GM12878 (cell line): ENCODE measurements around the gene LRRC7. TPM values are rescaled to one million over a fixed set of nuclear protein-coding genes. Genes with fewer than 3 reads are reported as not detected.

Experiments
- ATAC-seq: fragments of 200-7000 bp; cut with Tn5 transposase; 3 replicates; pipeline ENCODE4 v1.9.1; 2020; ENCODE audit warnings: mild to moderate bottlenecking, moderate library complexity
- BruUV-seq: library from RNA; stranded (reverse); fragments of 400-500 nt; replicated peaks from 2 replicates; lab custom pipeline; 2021; lab: Mats Ljungman, UMichigan
- CTCF ChIA-PET: fragments of 300-600 bp; sonication (Branson Sonifier 250); formaldehyde crosslinking; extraction: SDS; loops from one replicate; lab custom pipeline; 2021; ENCODE audit warnings: inconsistent platforms; lab: Yijun Ruan, JAX
- POLR2A ChIA-PET: fragments of 350-600 bp; formaldehyde crosslinking; extraction: SDS; loops from one replicate; lab custom pipeline; 2021; ENCODE audit warnings: inconsistent platforms; lab: Charles Lee
- RAD21 ChIA-PET: fragments of 300-600 bp; sonication (Branson Sonifier 250); formaldehyde crosslinking; loops from one replicate; lab custom pipeline; 2023; ENCODE audit warnings: antibody characterized with exemption; ENCODE audit not compliant: unreplicated experiment; lab: Charles Lee
- SMC1A ChIA-PET: fragments of 300-600 bp; sonication (Branson Sonifier 250); formaldehyde crosslinking; loops from one replicate; lab custom pipeline; 2023; ENCODE audit not compliant: unreplicated experiment, uncharacterized antibody; lab: Charles Lee
- DNase-seq: peaks from one replicate; pipeline ENCODE4 v3.0.0-alpha.2; 2011; ENCODE audit warnings: low read depth, low spot score
- FAIRE-seq: peaks from 3 replicates; lab custom pipeline; 2011; peaks lifted over from hg19 to GRCh38; lab: Jason Lieb, UNC
- H2AFZ ChIP-seq: 2 replicates; pipeline ENCODE4 v1.6.0; 2011; ENCODE audit warnings: low read depth, low read length, control low read depth; ENCODE audit not compliant: control insufficient read depth
- H3K27ac ChIP-seq: 2 replicates; pipeline ENCODE4 v1.5.1; 2011; ENCODE audit warnings: control low read depth; ENCODE audit not compliant: control insufficient read depth, insufficient read depth
- H3K27me3 ChIP-seq, 2 experiments: replicated peaks in 1 of 2; 2 replicates each; pipeline versions ENCODE4 v1.6.0 to v1.6.1; 2011; ENCODE audit warnings: low read length in 1 of 2; ENCODE audit not compliant: control insufficient read depth in 2 of 2, insufficient read depth in 2 of 2
- H3K36me3 ChIP-seq, 2 experiments: 2 replicates each; pipeline ENCODE4 v1.5.1; 2011; ENCODE audit warnings: low read length in 1 of 2; ENCODE audit not compliant: control insufficient read depth in 2 of 2, insufficient read depth in 2 of 2
- H3K4me1 ChIP-seq: 2 replicates; pipeline ENCODE4 v1.6.1; 2011; ENCODE audit warnings: mild to moderate bottlenecking, low read length, moderate library complexity, mixed read lengths; ENCODE audit not compliant: control insufficient read depth, insufficient read depth
- H3K4me2 ChIP-seq: 2 replicates; pipeline ENCODE4 v1.6.0; 2011; ENCODE audit warnings: control low read depth; ENCODE audit not compliant: control insufficient read depth, insufficient read depth
- H3K4me3 ChIP-seq: fragments of 200-600 bp; sonication (generic); 2 replicates; pipeline ENCODE4 v1.5.1; 2016
- H3K79me2 ChIP-seq: 2 replicates; pipeline ENCODE4 v1.6.0; 2011; ENCODE audit warnings: low read length; ENCODE audit not compliant: control insufficient read depth, insufficient read depth
- H3K9ac ChIP-seq: 2 replicates; pipeline ENCODE4 v1.8.0; 2011; ENCODE audit warnings: low read length, control low read depth, mixed read lengths; ENCODE audit not compliant: control insufficient read depth, insufficient read depth
- H3K9me3 ChIP-seq: replicated peaks from 3 replicates; pipeline ENCODE4 v1.5.1; 2011; ENCODE audit warnings: mild to moderate bottlenecking, low read length; ENCODE audit not compliant: control insufficient read depth, insufficient read depth
- H4K20me1 ChIP-seq: 2 replicates; pipeline ENCODE4 v1.6.0; 2011; ENCODE audit not compliant: control insufficient read depth, insufficient read depth
- CEBPZ ChIP-seq: fragments of 150-350 bp; IDR thresholded peaks from 2 replicates; pipeline ENCODE4 v1.6.1; 2016; ENCODE audit warnings: low read depth, low read length
- CREB1 ChIP-seq: IDR thresholded peaks from 2 replicates; pipeline ENCODE4 v1.6.1; 2012; ENCODE audit warnings: low read depth, mild to moderate bottlenecking, inconsistent platforms
- CREM ChIP-seq: IDR thresholded peaks from 2 replicates; pipeline ENCODE4 v1.6.1; 2014; ENCODE audit warnings: antibody characterized with exemption, low read depth
- FOS ChIP-seq: IDR thresholded peaks from 3 replicates; pipeline ENCODE4 v1.6.1; 2011; ENCODE audit warnings: borderline replicate concordance; ENCODE audit not compliant: insufficient read length; ENCODE audit errors: extremely low read depth
- JUNB ChIP-seq: IDR thresholded peaks from 2 replicates; pipeline ENCODE4 v1.6.1; 2016; ENCODE audit warnings: antibody characterized with exemption, mild to moderate bottlenecking
- MEF2A ChIP-seq: IDR thresholded peaks from 2 replicates; pipeline ENCODE4 v1.6.1; 2011; ENCODE audit warnings: low read depth, mild to moderate bottlenecking, low read length, moderate library complexity; ENCODE audit not compliant: insufficient read depth
- NBN ChIP-seq: fragments of 450-650 bp; IDR thresholded peaks from 2 replicates; pipeline ENCODE4 v1.6.1; 2016
- NR2F1 ChIP-seq: fragments of 450-650 bp; conservative IDR thresholded peaks from 2 replicates; pipeline ENCODE4 v1.6.1; 2017; ENCODE audit warnings: mild to moderate bottlenecking
- PML ChIP-seq: IDR thresholded peaks from 2 replicates; pipeline ENCODE4 v1.6.1; 2012; ENCODE audit warnings: low read length, inconsistent platforms
- PRDM15 ChIP-seq: fragments of 450-650 bp; formaldehyde crosslinking; IDR thresholded peaks from 2 replicates; pipeline ENCODE4 v1.4.0; 2020; ENCODE audit warnings: mild to moderate bottlenecking, moderate library complexity
- SMC3 ChIP-seq: IDR thresholded peaks from 2 replicates; pipeline ENCODE4 v1.6.1; 2011; ENCODE audit warnings: low read length, improper control_type of control experiment, borderline replicate concordance
- TCF12 ChIP-seq: IDR thresholded peaks from 2 replicates; pipeline ENCODE4 v1.6.1; 2011; ENCODE audit warnings: low read depth, mild to moderate bottlenecking, low read length
- USF2 ChIP-seq: IDR thresholded peaks from 2 replicates; pipeline ENCODE4 v1.6.1; 2011; ENCODE audit warnings: low read depth, low read length, improper control_type of control experiment, borderline replicate concordance
- ZNF217 ChIP-seq: fragments of 450-650 bp; IDR thresholded peaks from 2 replicates; pipeline ENCODE4 v1.6.1; 2017; ENCODE audit warnings: antibody characterized with exemption, mild to moderate bottlenecking
- ZNF274 ChIP-seq: IDR thresholded peaks from one replicate; pipeline ENCODE4 v1.8.0; 2011; ENCODE audit not compliant: insufficient read length, insufficient read depth
- ZSCAN29 ChIP-seq: fragments of 450-650 bp; IDR thresholded peaks from 2 replicates; pipeline ENCODE4 v1.6.1; 2017; ENCODE audit warnings: mild to moderate bottlenecking, moderate library complexity
- WGBS: methylation state at CpG from one replicate; pipeline ENCODE4 v1.1.6; 2016; ENCODE audit warnings: low lambda C conversion rate; ENCODE audit not compliant: insufficient replicate concordance, insufficient coverage; ENCODE audit errors: missing lambda C conversion rate; 5-methylcytosine and 5-hydroxymethylcytosine counted together
- in situ Hi-C: fragments of 300-500 bp; cut with MboI; formaldehyde crosslinking; loops from 9 replicates; pipeline ENCODE4 v1.14.3; 2018; ENCODE audit warnings: mixed read lengths
- intact Hi-C: fragments of 100-400 bp; cut with micrococcal nuclease; formaldehyde crosslinking; loops from one replicate; pipeline ENCODE4 v1.14.2; 2022; ENCODE audit not compliant: unreplicated experiment
- polyA plus RNA-seq, 11 experiments: library from polyadenylated mRNA; depleted of rRNA in 4 of 11; unstranded in 6 of 11; stranded (reverse) in 5 of 11; fragments of >200 nt; fragmentation: Nextera tagmentation in 4 of 11; fragmentation: Illumina TruSeq in 1 of 11; extraction: Ambion mirVana in 4 of 11; extraction: Trizol in 1 of 11; gene quantifications; 1 replicate in 1 of 11; 2 replicates in 10 of 11; pipeline versions ENCODE4 v1.2.1 to v1.2.3, GENCODE V29; 2011 to 2016; ENCODE audit warnings: inconsistent platforms in 2 of 11, missing spikeins in 2 of 11, low read depth in 1 of 11
- total RNA-seq, 4 experiments: library from RNA; depleted of rRNA in 3 of 4; stranded (reverse); fragments of >200 nt in 3 of 4; fragmentation: Illumina TruSeq in 1 of 4; extraction: Trizol in 1 of 4; gene quantifications; 2 replicates each; pipeline versions ENCODE4 v1.2.1 to v1.2.3, GENCODE V29; 2013 to 2021

Gene LRRC7
- total and polyA plus RNA-seq, 10 of the 15 experiments (the other 5 are each of a cell fraction or from before 2014, with no cell fraction given), result 0.05 to 1.4 (median 0.24) TPM; not detected in 5

GRCh38 chr1:69693921-69694675 is 126.4 kb downstream of the LRRC7 start (continued):
- TF ChIP-seq CREB1, result no peak
- TF ChIP-seq TCF12, result no peak
- TF ChIP-seq PRDM15 (CRISPR knock-in tag), result no peak
- TF ChIP-seq ZNF274, result no peak
- TF ChIP-seq CREM, result no peak
- no peak for TF ChIP-seq PML
- TF ChIP-seq ZNF217, result no peak

GRCh38 chr1:69697340-69697739 is 129.6 kb downstream of the LRRC7 start:
- Histone ChIP-seq H3K4me2 (no peak overlapping the region), H3K9me3 (no peaks in the 10 kb centered on the region), H3K9ac (no peak overlapping the region), H2AFZ (no peak overlapping the region), H3K79me2 (no peaks in the 10 kb centered on the region), H4K20me1 (no peaks in the 10 kb centered on the region), H3K4me3 (no peak overlapping the region), H3K36me3 (no peaks in the 10 kb centered on the region), H3K4me1 (no peaks in the 10 kb centered on the region), H3K27me3 (no peaks in the 10 kb centered on the region), H3K27ac (no peak overlapping the region)
- ATAC-seq (no peak), FAIRE-seq (no peak), DNase-seq (no peak)
- WGBS, result 39% methylated on average over 2 of the region's 2 CpGs
- ChIA-PET POLR2A (no interaction called here), CTCF (no interaction called here), RAD21 (no interaction called here), SMC1A (no interaction called here)
- in situ Hi-C loops (no loop called here), intact Hi-C loops (no loop called here)
- no TSS peak for BruUV-seq
- TF ChIP-seq SMC3, result no peak
- TF ChIP-seq MEF2A, result no peak
- TF ChIP-seq JUNB, result no peak
- no peak for TF ChIP-seq NBN
- TF ChIP-seq FOS, result no peak
- no peak for TF ChIP-seq USF2
- no peak for TF ChIP-seq ZSCAN29
- no peak for TF ChIP-seq CEBPZ
- TF ChIP-seq NR2F1, result no peak
